H1 (cell line): ENCODE data around the gene DLG5.

Experiments used
- HDAC2 ChIP-seq, 2 experiments: fragments of 300-600 bp in 1 of 2; sonication (generic) in 1 of 2; IDR thresholded peaks; 2 replicates each; pipeline ENCODE4 v1.6.1; 2011 to 2012; ENCODE audit warnings: low read depth in 2 of 2, low read length in 2 of 2, mild to moderate bottlenecking in 2 of 2, moderate library complexity in 2 of 2, borderline replicate concordance in 1 of 2, inconsistent platforms in 1 of 2
- MAX ChIP-seq: IDR thresholded peaks from 2 replicates; pipeline ENCODE4 v1.6.1; 2012; ENCODE audit warnings: inconsistent platforms
- TAF1 ChIP-seq: IDR thresholded peaks from 2 replicates; pipeline ENCODE4 v1.6.1; 2011; ENCODE audit warnings: mild to moderate bottlenecking, low read depth, low read length

GRCh38 chr10:77905781-77906180 is 20.8 kb downstream of the DLG5 start:
- TF ChIP-seq TAF1 (no peak), HDAC2 (IDR thresholded peaks at IDR 0.05; ENCODE audit: borderline replicate concordance in 1 of 2, low read depth in 2 of 2, low read length in 2 of 2) (no peak), MAX (no peak)
